ENCODE results near the gene BOD1L1.

Gene BOD1L1

DNA sequence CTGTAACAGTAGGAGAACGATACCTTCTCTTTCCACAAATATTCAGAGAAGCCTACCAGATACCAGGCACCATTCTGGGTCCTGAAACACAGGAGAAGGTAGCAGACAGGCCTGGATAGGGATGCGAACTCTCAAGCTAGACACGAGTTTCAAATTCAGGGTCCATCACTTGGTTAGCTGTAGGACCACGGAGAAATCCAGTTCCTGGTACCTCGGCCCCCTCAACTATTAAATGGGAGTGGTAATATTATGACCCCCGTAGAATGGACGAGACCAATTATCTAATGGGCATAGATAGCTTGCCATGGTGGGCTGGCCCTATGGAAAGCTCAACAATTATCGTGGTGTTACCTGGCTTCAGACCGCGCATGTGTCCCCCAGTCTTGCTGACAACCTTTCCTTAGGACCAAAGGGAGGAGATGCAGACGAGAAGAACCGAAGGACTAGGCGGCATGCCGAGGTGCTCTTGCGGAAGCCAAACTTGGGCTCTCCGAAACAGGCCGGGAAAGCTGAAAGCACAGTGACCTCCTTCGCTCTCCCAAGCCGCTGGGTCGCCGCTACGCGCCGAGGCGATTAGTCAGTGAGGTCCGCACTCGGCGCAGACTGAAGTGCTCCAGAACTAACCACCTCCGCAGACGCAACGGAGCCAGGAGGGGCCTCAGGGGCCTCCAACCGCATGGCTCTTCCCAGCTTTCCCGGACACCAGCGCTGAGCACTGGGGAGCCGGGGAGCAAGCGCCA, 102.9 kb downstream of the BOD1L1 start:
- no peak for DNase-seq (ENCODE audit: low read depth)

DNA sequence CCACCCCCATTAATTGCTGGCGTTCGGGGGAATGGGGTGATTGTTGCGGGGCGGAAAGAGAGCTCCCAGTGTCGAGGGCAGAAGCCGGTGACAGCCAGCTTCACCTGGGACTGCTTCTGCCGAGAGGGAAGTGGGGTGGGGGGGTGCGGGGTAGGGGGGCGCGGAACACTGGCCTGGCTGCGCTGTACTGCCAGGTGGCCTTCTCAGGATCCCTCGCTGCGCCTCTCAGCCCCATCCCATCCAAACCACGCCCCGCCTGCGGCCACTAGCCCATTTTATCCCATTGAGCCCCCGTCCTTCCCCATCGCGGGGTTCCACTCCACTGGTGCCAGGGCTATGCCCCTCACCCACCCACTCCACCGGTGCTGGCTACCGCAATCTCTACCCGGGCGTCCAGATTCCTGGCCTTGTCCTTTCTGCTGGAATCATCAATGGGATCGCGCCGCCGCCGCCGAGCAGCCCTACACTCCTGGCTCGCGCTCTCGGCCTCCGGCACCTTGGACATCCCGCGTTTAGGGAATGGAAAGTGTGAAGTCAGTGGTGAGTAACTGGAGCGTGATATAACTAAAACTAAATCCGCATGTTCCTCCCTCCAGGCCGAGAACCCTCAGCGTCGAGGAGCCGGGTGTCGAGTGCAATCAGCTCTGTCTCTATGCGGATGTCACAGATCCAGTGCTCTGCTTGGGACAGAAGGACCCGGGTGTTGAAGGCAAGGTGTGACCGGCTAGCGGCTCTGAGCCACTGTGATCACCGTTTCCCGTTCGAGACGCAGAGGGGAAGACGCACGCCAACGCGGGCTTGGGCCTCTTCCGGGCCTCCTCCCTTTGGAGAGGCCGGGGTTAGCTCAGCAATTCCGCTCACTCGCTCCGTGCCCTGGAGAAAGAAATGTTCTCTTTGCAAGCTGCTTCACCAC, 103.7 kb downstream of the BOD1L1 start:
- no peak for DNase-seq (ENCODE audit: low read depth)

DNA sequence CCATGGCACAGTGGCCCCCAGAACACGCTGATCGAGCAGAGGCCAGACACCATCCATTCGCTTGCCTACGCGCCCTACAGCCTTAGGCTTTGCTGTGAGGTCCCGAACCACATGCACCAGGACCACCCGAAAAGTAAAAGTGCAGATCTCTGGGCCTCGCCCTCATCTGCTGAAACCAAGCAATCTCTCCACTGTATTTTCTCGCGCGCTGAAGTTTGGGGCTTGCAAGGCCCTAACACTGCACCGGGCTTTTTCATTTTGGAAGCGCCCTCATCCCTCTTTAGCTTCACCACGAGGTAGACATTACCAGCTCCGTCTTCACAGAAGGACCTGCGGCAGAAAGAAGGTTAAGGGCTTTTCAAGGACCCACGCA, 104.4 kb downstream of the BOD1L1 start:
- DNase-seq (ENCODE audit: low read depth), result no peak

DNA sequence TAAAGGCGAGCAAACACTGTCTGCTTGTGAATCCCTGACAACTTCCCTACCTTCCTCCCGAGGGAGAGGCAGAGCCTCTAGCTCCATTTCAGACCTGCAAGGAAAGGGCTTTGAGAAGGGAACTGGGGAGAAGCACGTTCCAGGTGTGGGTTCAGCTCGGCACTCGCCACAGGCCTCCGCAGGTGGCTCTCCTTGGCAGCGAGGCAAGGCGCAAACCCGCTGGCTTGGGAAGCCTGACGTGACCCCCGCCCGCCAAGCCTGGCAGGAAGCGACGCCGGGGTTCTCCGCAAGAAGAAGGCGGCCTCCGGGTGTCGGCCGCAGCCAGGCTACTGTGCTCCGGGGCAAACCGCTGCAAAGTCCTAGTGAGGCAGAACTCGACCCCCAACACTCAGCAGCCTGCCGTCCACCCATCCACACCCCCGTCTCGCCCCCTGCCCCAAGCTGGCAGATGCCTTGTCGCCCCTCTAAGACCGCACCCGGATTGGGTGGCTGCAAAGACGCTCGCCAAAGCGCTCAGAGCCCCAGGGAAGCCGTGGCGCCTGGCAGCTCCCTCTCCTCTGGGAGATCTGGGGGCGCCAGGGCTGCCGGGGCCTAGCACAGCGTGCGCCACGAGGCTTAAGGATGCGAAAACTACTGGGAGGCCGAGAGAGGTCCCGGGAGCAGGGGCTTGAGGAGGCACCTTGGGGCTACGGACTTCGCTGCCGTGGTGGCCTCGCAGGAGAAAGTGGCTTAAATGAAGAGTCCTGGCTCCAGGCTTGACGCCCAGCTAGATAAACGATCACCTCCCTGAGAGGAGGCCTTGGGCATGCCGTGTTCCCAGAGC, 105.0 kb downstream of the BOD1L1 start:
- DNase-seq (ENCODE audit: low read depth), result no peak

DNA sequence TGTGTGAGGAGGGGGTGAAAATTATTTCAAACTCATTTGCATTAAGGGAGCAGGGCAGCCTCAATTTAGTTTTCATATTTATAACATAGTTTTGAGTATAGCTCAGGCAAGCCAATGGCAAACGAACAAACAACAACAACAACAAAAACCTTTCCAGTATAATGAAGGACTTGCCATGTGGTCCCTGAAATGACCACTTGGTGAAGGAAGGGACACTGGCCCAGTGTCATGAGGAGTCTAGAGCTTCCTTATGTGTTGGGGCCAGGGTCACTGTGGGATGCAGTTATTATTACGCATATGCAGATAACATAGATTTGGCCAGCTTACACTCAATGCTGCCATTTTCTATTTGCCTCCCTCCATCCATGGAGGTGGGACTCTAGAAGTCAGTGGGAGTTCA, 106.5 kb downstream of the BOD1L1 start:
- DNase-seq (ENCODE audit: low read depth), result no peak
